ENCODE measurements around the gene YIPF1. TPM values are rescaled to one million over a fixed set of nuclear protein-coding genes. Genes with fewer than 3 reads are reported as not detected.

The YIPF1 gene
- total RNA-seq, 1 donor from 2014 or later = 39.3 TPM

- TF ChIP-seq CTCF (IDR thresholded peaks at IDR 0.05; ENCODE audit: partially characterized antibody, unreplicated experiment) = no peak
- Mint-ChIP-seq H3K9me3 (ENCODE audit: unreplicated experiment) (peaks cover 2% of the 10 kb centered on the region), H3K36me3 (ENCODE audit: unreplicated experiment) (no peaks in the 10 kb centered on the region), H3K4me1 (ENCODE audit: low read depth, unreplicated experiment) (no peaks in the 10 kb centered on the region), H3K27me3 (ENCODE audit: unreplicated experiment) (peaks cover 4% of the 10 kb centered on the region), H3K4me3 (ENCODE audit: unreplicated experiment) (no peak overlapping the region), H3K27ac (ENCODE audit: unreplicated experiment) (no peak overlapping the region)
- no peak for DNase-seq
Measured at GRCh38 chr1:53835491-53835890, 54.1 kb downstream of the YIPF1 start.

- Mint-ChIP-seq H3K9me3 (ENCODE audit: unreplicated experiment) (peaks cover 2% of the 10 kb centered on the region), H3K4me1 (ENCODE audit: low read depth, unreplicated experiment) (no peaks in the 10 kb centered on the region), H3K36me3 (ENCODE audit: unreplicated experiment) (no peaks in the 10 kb centered on the region), H3K27me3 (ENCODE audit: unreplicated experiment) (peaks cover 4% of the 10 kb centered on the region), H3K27ac (ENCODE audit: unreplicated experiment) (no peak overlapping the region), H3K4me3 (ENCODE audit: unreplicated experiment) (no peak overlapping the region)
- no peak for TF ChIP-seq CTCF (IDR thresholded peaks at IDR 0.05; ENCODE audit: partially characterized antibody, unreplicated experiment)
- no peak for DNase-seq
Measured at GRCh38 chr1:53834776-53835175, 54.8 kb downstream of the YIPF1 start.

GRCh38 chr1:53833393-53833792 lies 56.2 kb downstream of the YIPF1 start:
- Mint-ChIP-seq H3K27me3 (ENCODE audit: unreplicated experiment) (peaks cover 4% of the 10 kb centered on the region), H3K36me3 (ENCODE audit: unreplicated experiment) (no peaks in the 10 kb centered on the region), H3K27ac (ENCODE audit: unreplicated experiment) (no peak overlapping the region), H3K9me3 (ENCODE audit: unreplicated experiment) (peaks cover 2% of the 10 kb centered on the region), H3K4me1 (ENCODE audit: low read depth, unreplicated experiment) (no peaks in the 10 kb centered on the region), H3K4me3 (ENCODE audit: unreplicated experiment) (no peak overlapping the region)
- DNase-seq = no peak
- TF ChIP-seq CTCF (IDR thresholded peaks at IDR 0.05; ENCODE audit: partially characterized antibody, unreplicated experiment) = no peak

GRCh38 chr1:53826367-53826766 lies 63.2 kb downstream of the YIPF1 start:
- no peak for DNase-seq
- TF ChIP-seq CTCF (IDR thresholded peaks at IDR 0.05; ENCODE audit: partially characterized antibody, unreplicated experiment) = peak; percentile 43
- no peaks in the 10 kb centered on the region for H3K9me3 Mint-ChIP-seq (ENCODE audit: unreplicated experiment)
- no peak overlapping the region for H3K4me3 Mint-ChIP-seq (ENCODE audit: unreplicated experiment)
- no peaks in the 10 kb centered on the region for H3K4me1 Mint-ChIP-seq (ENCODE audit: low read depth, unreplicated experiment)
- H3K27me3 Mint-ChIP-seq (ENCODE audit: unreplicated experiment) = no peaks in the 10 kb centered on the region
- H3K36me3 Mint-ChIP-seq (ENCODE audit: unreplicated experiment) = no peaks in the 10 kb centered on the region
- no peak overlapping the region for H3K27ac Mint-ChIP-seq (ENCODE audit: unreplicated experiment)

- H3K9me3 Mint-ChIP-seq (ENCODE audit: unreplicated experiment) = no peaks in the 10 kb centered on the region
- no peaks in the 10 kb centered on the region for H3K36me3 Mint-ChIP-seq (ENCODE audit: unreplicated experiment)
- DNase-seq = no peak
- no peak overlapping the region for H3K4me3 Mint-ChIP-seq (ENCODE audit: unreplicated experiment)
- no peak overlapping the region for H3K27ac Mint-ChIP-seq (ENCODE audit: unreplicated experiment)
- H3K4me1 Mint-ChIP-seq (ENCODE audit: low read depth, unreplicated experiment) = no peaks in the 10 kb centered on the region
- H3K27me3 Mint-ChIP-seq (ENCODE audit: unreplicated experiment) = no peaks in the 10 kb centered on the region
- TF ChIP-seq CTCF (IDR thresholded peaks at IDR 0.05; ENCODE audit: partially characterized antibody, unreplicated experiment) = no peak
Measured at GRCh38 chr1:53825306-53825705, 64.3 kb downstream of the YIPF1 start.

All from glutamatergic neuron (in vitro differentiated cells).